HepG2 (cell line): ENCODE results near the gene RBM47. TPM values are rescaled to one million over a fixed set of nuclear protein-coding genes. Genes with fewer than 3 reads are reported as not detected.

ENCODE experiments used
- DMTF1 ChIP-seq: sonication (generic); formaldehyde crosslinking; IDR thresholded peaks from 2 replicates; pipeline ENCODE4 v1.4.0; 2020; ENCODE audit warnings: mild to moderate bottlenecking, missing genetic modification reagents
- KIAA2018 ChIP-seq: sonication (generic); formaldehyde crosslinking; IDR thresholded peaks from 2 replicates; pipeline ENCODE4 v1.5.0; 2020; ENCODE audit warnings: mild to moderate bottlenecking, missing genetic modification reagents, borderline replicate concordance
- MIXL1 ChIP-seq: IDR thresholded peaks from 2 replicates; pipeline ENCODE4 v1.6.1; 2016
- NFAT5 ChIP-seq: sonication (generic); formaldehyde crosslinking; IDR thresholded peaks from 2 replicates; pipeline ENCODE4 v1.4.0; 2020; ENCODE audit warnings: missing genetic modification reagents
- PHB2 ChIP-seq: fragments of 450-650 bp; IDR thresholded peaks from 2 replicates; pipeline ENCODE4 v1.6.1; 2018; ENCODE audit not compliant: partially characterized antibody
- PHF21A ChIP-seq: sonication (generic); formaldehyde crosslinking; IDR thresholded peaks from 2 replicates; pipeline ENCODE4 v1.5.0; 2020; ENCODE audit warnings: mild to moderate bottlenecking, missing genetic modification reagents
- RBM39 ChIP-seq: fragments of 200-400 bp; formaldehyde crosslinking; IDR thresholded peaks from one replicate; pipeline ENCODE4 v1.6.1; 2018; ENCODE audit warnings: antibody characterized with exemption, mild to moderate bottlenecking, low read depth, low read length; ENCODE audit not compliant: poor library complexity, severe bottlenecking
- RORA ChIP-seq: sonication (generic); formaldehyde crosslinking; IDR thresholded peaks from 2 replicates; pipeline ENCODE4 v1.5.0; 2020; ENCODE audit warnings: mild to moderate bottlenecking, missing genetic modification reagents, moderate library complexity
- ZEB1 ChIP-seq: IDR thresholded peaks from 2 replicates; pipeline ENCODE4 v1.6.1; 2012; ENCODE audit warnings: mild to moderate bottlenecking, low read depth, inconsistent platforms; ENCODE audit not compliant: insufficient replicate concordance
- ZNF101 ChIP-seq: sonication (generic); formaldehyde crosslinking; IDR thresholded peaks from 2 replicates; pipeline ENCODE4 v1.4.0; 2020; ENCODE audit warnings: mild to moderate bottlenecking, low read depth, missing genetic modification reagents, borderline replicate concordance
- ZNF274 ChIP-seq: sonication (generic); formaldehyde crosslinking; IDR thresholded peaks from 2 replicates; pipeline ENCODE4 v1.5.1; 2020; ENCODE audit warnings: mild to moderate bottlenecking, missing genetic modification reagents
- polyA plus RNA-seq, 8 experiments: library from polyadenylated mRNA; depleted of rRNA in 3 of 8; stranded (reverse) in 7 of 8; unstranded in 1 of 8; fragments of >200 nt; fragmentation: Illumina TruSeq in 4 of 8; extraction: Trizol in 4 of 8; gene quantifications; 2 replicates each; pipeline versions ENCODE4 v1.2.1 to v1.2.3, GENCODE V29; 2011 to 2016; ENCODE audit warnings: low read depth in 4 of 8, missing spikeins in 1 of 8, mixed read lengths in 1 of 8; ENCODE audit not compliant: insufficient read depth in 1 of 8
- total RNA-seq, 5 experiments: library from RNA; depleted of rRNA; stranded (reverse); fragments of >200 nt; fragmentation: Illumina TruSeq; extraction: Trizol; gene quantifications; 2 replicates each; pipeline ENCODE4 v1.2.3, GENCODE V29; 2016; ENCODE audit warnings: low read depth in 1 of 5

The RBM47 gene
- total and polyA plus RNA-seq, 2 of the 13 experiments (the other 11 are each of a cell fraction or from before 2014, with no cell fraction given), result 1.2 to 2.5 TPM

- TF ChIP-seq KIAA2018 (CRISPR knock-in tag) (no peak), MIXL1 (CRISPR knock-in tag) (no peak), RBM39 (no peak), NFAT5 (no peak), PHF21A (peak; percentile 36; the same call in 1 of the 2 replicates), ZNF101 (no peak), ZEB1 (peak; percentile 60), PHB2 (no peak), ZNF274 (CRISPR knock-in tag) (no peak), DMTF1 (no peak), RORA (CRISPR knock-in tag) (no peak)
These were observed 233.5 kb downstream of the RBM47 start (continued) for GRCh38 chr4:40395908-40396793.
